ENCODE results near the gene BICDL2. TPM values are rescaled to one million over a fixed set of nuclear protein-coding genes. Genes with fewer than 3 reads are reported as not detected.

BICDL2 gene
- total and polyA plus RNA-seq, 2 donors (not counting 3 experiments of a cell fraction or from before 2014, with no cell fraction given), result not detected

- BruUV-seq (replicated peaks), result no TSS peak
- CTCF ChIA-PET, result interaction anchor here (1.3 kb wide), 1 partner anchor 18 kb away, joined by 7 read pairs; no protein-coding TSS in a partner anchor
Observed at GRCh38 chr16:3013998-3014690, 22.6 kb downstream of the BICDL2 start.

More at GRCh38 chr16:3013998-3014690, 22.6 kb downstream of the BICDL2 start:
- no peaks in the 10 kb centered on the region for H3K9me3 ChIP-seq (replicated peaks; ENCODE audit: control insufficient read depth, insufficient read depth, low read length)
- FAIRE-seq (no peak), DNase-seq (ENCODE audit: low read depth, low spot score) (no peak)
- intact Hi-C loops (cut with micrococcal nuclease), result no loop called here
- H3K4me3 ChIP-seq (replicated peaks in 1 of 3; ENCODE audit: insufficient read depth in 1 of 3, low read depth in 1 of 3, low read length in 3 of 3), result no peak overlapping the region
- no peak overlapping the region for H2AFZ ChIP-seq (ENCODE audit: low read depth, low read length)
- H3K27me3 ChIP-seq (ENCODE audit: control insufficient read depth in 2 of 2, insufficient read depth in 2 of 2, low read length in 2 of 2), result peaks cover 21 to 22% of the 10 kb centered on the region in 2 experiments
- dilution Hi-C loops (cut with MboI; ENCODE audit: extremely low pct_ligation_motif_present, low sequenced_read_pairs), result no loop called here
- no peaks in the 10 kb centered on the region for H3K9me1 ChIP-seq (replicated peaks; ENCODE audit: control insufficient read depth, extremely low read depth, insufficient read depth, low read length)
- H4K20me1 ChIP-seq (replicated peaks; ENCODE audit: control insufficient read depth, extremely low read depth, insufficient read depth, low read length), result no peaks in the 10 kb centered on the region
- POLR2A ChIA-PET, result no interaction called here
- H3K79me2 ChIP-seq (ENCODE audit: control insufficient read depth, insufficient read depth, low read length), result no peaks in the 10 kb centered on the region
- no peaks in the 10 kb centered on the region for H3K4me1 ChIP-seq (ENCODE audit: control insufficient read depth, extremely low read depth, insufficient read depth, low read length)
- no peak overlapping the region for H3K27ac ChIP-seq (ENCODE audit: insufficient read depth, low read depth, low read length)
- no peak overlapping the region for H3K9ac ChIP-seq (replicated peaks; ENCODE audit: extremely low read depth, insufficient read depth, low read length)
- no peak overlapping the region for H3K4me2 ChIP-seq (ENCODE audit: insufficient read depth, low read length)
- no peaks in the 10 kb centered on the region for H3K36me3 ChIP-seq (ENCODE audit: control insufficient read depth in 2 of 2, extremely low read depth in 1 of 2, insufficient read depth in 2 of 2, low read length in 2 of 2)
- no peak for TF ChIP-seq POLR2AphosphoS5 (IDR thresholded peaks at IDR 0.05; ENCODE audit: insufficient read depth, low read depth, low read length)
- no peak for TF ChIP-seq POLR2A (IDR thresholded peaks at IDR 0.05; ENCODE audit: low read depth, low read length)
- no peak for TF ChIP-seq JUN (IDR thresholded peaks at IDR 0.05; ENCODE audit: borderline replicate concordance, insufficient read depth, insufficient read length, low read depth)
- TF ChIP-seq CTCF (IDR thresholded peaks at IDR 0.05; ENCODE audit: extremely low read depth in 1 of 2, insufficient read depth in 1 of 2, low read depth in 1 of 2, low read length in 2 of 2), result no peak
- TF ChIP-seq FOS (IDR thresholded peaks at IDR 0.05; ENCODE audit: borderline replicate concordance, insufficient read depth, low read length), result no peak
- no peak for TF ChIP-seq EZH2 (IDR thresholded peaks at IDR 0.05; ENCODE audit: borderline replicate concordance, low read depth, low read length, severe bottlenecking)
- TF ChIP-seq GATA2 (IDR thresholded peaks at IDR 0.05; ENCODE audit: insufficient read depth, insufficient read length, low read depth, low read length), result no peak
- no peak for TF ChIP-seq MAX (IDR thresholded peaks at IDR 0.05; ENCODE audit: insufficient read depth, insufficient read length)
- TF ChIP-seq MYC (IDR thresholded peaks at IDR 0.05; ENCODE audit: low read depth, low read length), result no peak
